ENCODE measurements around the gene RGL1.

The RGL1 gene

GRCh38 chr1:183913567-183913993, 108.7 kb downstream of the RGL1 start:
- no peaks in the 10 kb centered on the region for H3K9me3 Mint-ChIP-seq

GRCh38 chr1:183914276-183914675, 109.4 kb downstream of the RGL1 start:
- TF ChIP-seq CTCF (IDR thresholded peaks at IDR 0.05; ENCODE audit: unreplicated experiment in 3 of 3) = no peak
- Mint-ChIP-seq H3K27ac (peak overlapping the region in 1 of 3 experiments; percentile 24), H3K4me3 (no peak overlapping the region), H3K27me3 (ENCODE audit: low read depth) (no peaks in the 10 kb centered on the region), H3K9me3 (no peaks in the 10 kb centered on the region), H3K36me3 (ENCODE audit: low read depth) (peaks cover 77% of the 10 kb centered on the region), H3K4me1 (peaks cover 20% of the 10 kb centered on the region)

More at GRCh38 chr1:183913567-183913993, 108.7 kb downstream of the RGL1 start:
- Mint-ChIP-seq H3K27me3 (ENCODE audit: low read depth) (no peaks in the 10 kb centered on the region), H3K4me1 (peaks cover 20% of the 10 kb centered on the region), H3K4me3 (no peak overlapping the region), H3K36me3 (ENCODE audit: low read depth) (peaks cover 84% of the 10 kb centered on the region), H3K27ac (no peak overlapping the region)
- no peak for TF ChIP-seq CTCF (IDR thresholded peaks at IDR 0.05; ENCODE audit: unreplicated experiment in 3 of 3)

- Mint-ChIP-seq H3K9me3 (no peaks in the 10 kb centered on the region), H3K4me3 (no peak overlapping the region), H3K4me1 (peaks cover 20% of the 10 kb centered on the region), H3K27me3 (ENCODE audit: low read depth) (no peaks in the 10 kb centered on the region), H3K36me3 (ENCODE audit: low read depth) (peaks cover 75% of the 10 kb centered on the region), H3K27ac (peak overlapping the region in 1 of 3 experiments; percentile 24)
- no peak for TF ChIP-seq CTCF (IDR thresholded peaks at IDR 0.05; ENCODE audit: unreplicated experiment in 3 of 3)
Measured at GRCh38 chr1:183914891-183915290, 110.0 kb downstream of the RGL1 start.

- Mint-ChIP-seq H3K4me1 (peaks cover 20% of the 10 kb centered on the region), H3K27me3 (ENCODE audit: low read depth) (no peaks in the 10 kb centered on the region), H3K4me3 (peak overlapping the region in 1 of 3 experiments; percentile 22), H3K36me3 (ENCODE audit: low read depth) (peaks cover 72% of the 10 kb centered on the region), H3K9me3 (no peaks in the 10 kb centered on the region), H3K27ac (peak overlapping the region; percentile 15 to 79 (median 26))
- TF ChIP-seq CTCF (IDR thresholded peaks at IDR 0.05; ENCODE audit: unreplicated experiment in 3 of 3) = peak; percentile 84 to 91 (median 88)
Measured at GRCh38 chr1:183915625-183916510, 110.9 kb downstream of the RGL1 start.

GRCh38 chr1:183916574-183916973, 111.7 kb downstream of the RGL1 start:
- H3K4me1 Mint-ChIP-seq = peaks cover 19% of the 10 kb centered on the region
- no peak for TF ChIP-seq CTCF (IDR thresholded peaks at IDR 0.05; ENCODE audit: unreplicated experiment in 3 of 3)
- no peaks in the 10 kb centered on the region for H3K9me3 Mint-ChIP-seq
- H3K4me3 Mint-ChIP-seq = no peak overlapping the region
- H3K36me3 Mint-ChIP-seq (ENCODE audit: low read depth) = peaks cover 70% of the 10 kb centered on the region
- no peaks in the 10 kb centered on the region for H3K27me3 Mint-ChIP-seq (ENCODE audit: low read depth)
- no peak overlapping the region for H3K27ac Mint-ChIP-seq
